Measurements from ENCODE around the gene LLPH.

LLPH gene

DNA sequence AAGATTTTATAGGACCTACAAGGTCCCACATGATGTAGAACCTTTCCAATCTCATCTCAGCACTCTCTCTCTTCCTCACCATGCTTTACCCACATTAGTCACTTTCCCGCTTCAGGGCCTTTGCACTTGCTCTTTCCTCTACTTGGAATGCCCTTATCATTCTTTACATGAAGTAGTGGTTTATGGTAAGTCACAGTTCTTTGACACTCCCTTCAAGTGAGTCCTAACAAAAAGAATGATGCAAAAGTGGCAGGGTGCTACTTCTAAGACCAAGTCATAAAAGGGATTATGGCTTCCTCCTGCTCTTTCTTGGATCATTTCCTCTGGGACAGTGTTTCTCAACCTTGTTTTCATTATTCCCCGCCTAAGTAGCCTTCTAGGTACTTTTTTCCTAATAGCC lies 26.1 kb upstream of the LLPH start:
- peak; percentile 50 to 72 for DNase-seq (ENCODE audit: low read depth in 2 of 2)
- no peak for TF ChIP-seq CTCF (IDR thresholded peaks at IDR 0.05; ENCODE audit: low read depth, low read length)
- H3K4me3 ChIP-seq (replicated peaks in 1 of 2; ENCODE audit: low read depth in 2 of 2, low read length in 2 of 2): no peak overlapping the region

DNA sequence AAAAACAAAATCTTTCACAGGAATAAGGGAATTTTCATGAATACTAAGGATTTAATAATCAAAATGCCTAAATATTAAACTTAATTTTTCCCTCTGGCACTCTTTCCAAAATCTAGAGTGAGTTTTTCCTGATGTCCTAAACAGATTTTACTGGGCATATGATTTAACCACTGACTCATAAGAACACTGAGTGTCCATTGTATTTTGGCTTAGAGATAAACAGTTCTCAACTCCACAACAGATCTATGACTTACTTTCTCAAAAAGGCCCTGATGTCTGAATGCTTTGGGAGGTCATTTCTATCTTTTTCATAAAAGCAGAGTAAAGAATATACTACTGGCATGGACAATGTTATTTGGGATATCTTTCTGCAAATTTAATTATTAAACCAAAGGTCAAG lies 24.2 kb upstream of the LLPH start:
- TF ChIP-seq CTCF (IDR thresholded peaks at IDR 0.05; ENCODE audit: low read depth, low read length): no peak
- DNase-seq (ENCODE audit: low read depth in 2 of 2): peak; percentile 52 to 56
- H3K4me3 ChIP-seq (replicated peaks in 1 of 2; ENCODE audit: low read depth in 2 of 2, low read length in 2 of 2): no peak overlapping the region

- TF ChIP-seq CTCF (IDR thresholded peaks at IDR 0.05; ENCODE audit: low read depth, low read length): no peak
- H3K4me3 ChIP-seq (replicated peaks in 1 of 2; ENCODE audit: low read depth in 2 of 2, low read length in 2 of 2): no peak overlapping the region
- peak; percentile 57 to 67 for DNase-seq (ENCODE audit: low read depth in 2 of 2)
Observed at GRCh38 chr12:66152732-66153131, 22.2 kb upstream of the LLPH start.

DNA sequence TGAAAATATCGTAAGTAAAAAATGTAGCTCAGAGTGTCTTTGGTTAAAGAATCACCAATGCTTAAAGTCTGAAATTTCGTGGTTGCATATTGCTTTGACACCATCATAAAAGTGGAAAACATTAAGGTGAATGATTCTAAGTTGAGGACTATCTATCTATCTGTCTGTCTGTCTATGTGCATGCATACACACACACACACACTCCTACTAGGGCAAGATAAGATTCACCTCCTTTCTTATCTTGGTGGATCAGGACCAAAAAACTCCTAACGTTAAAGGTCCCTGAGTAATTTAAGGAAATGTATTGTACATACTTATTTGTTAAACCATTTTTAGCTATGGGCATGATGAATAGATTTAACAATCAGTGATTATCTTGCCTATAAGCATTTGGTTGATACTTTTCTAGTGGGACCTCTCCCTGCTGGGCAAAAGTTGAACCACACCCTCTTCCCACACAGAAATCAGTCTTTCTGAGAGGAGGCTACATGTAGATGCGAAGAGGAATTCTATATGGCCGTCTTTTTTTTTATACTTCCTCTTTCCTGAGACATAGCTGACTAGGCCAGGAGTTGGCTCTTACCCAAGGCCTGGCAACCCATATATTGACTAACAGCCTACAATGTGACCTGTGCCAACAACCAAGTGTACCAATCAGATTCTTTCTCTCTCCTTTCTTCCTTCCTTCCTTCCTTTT lies 19.3 kb upstream of the LLPH start:
- peak; percentile 27 to 28 for DNase-seq (ENCODE audit: low read depth in 2 of 2)

DNA sequence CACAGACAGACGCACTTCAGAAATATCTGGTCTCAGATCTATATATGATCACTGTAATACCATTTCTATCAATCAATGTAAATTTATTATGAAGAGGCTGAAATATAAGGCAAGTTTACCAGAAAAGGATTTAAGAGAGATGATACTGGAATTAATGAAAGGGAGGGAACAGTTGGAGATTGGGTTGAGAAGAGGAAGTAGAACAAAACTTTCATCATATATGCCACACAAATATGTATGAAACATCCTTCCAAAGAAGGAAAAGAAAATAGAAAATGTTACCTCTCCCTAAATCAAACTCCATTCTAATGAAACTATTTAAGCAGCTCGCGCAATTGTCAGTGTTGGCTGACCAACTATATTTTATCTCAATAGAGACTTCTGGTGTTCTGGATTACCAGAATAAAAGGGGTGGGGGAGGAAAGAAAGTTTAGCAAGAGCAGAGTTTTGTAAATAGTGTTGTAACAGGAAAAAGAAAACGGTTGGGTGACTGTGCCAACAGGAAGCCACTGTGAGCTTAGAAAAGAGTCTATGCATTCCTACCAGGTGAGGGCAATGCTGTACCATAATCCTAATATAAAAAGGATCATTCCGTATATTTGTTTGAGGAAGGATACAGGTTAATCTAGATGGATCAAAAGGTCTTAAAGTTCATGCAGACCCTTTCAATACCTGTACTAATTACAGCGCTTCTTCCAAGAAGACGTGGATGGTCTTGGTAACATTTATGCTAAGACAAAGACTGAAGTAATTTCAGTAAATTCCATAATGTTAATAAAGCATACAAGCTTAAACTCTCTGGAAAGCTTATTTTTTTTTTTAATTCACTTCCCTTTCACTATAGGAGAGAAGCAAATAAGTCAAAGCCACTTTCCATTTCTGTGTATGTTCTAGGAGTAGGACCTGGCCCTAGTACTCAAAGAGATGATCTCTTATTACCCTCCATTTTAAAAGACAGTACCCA lies 14.5 kb upstream of the LLPH start:
- no peak overlapping the region for H3K4me3 ChIP-seq (replicated peaks in 1 of 2; ENCODE audit: low read depth in 2 of 2, low read length in 2 of 2)
- peak; percentile 63 for TF ChIP-seq CTCF (IDR thresholded peaks at IDR 0.05; ENCODE audit: low read depth, low read length)
- peak; percentile 94 to 95 for DNase-seq (ENCODE audit: low read depth in 2 of 2)

More for the DNA sequence above, 19.3 kb upstream of the LLPH start:
- peak; percentile 33 for TF ChIP-seq CTCF (IDR thresholded peaks at IDR 0.05; ENCODE audit: low read depth, low read length)
- no peak overlapping the region for H3K4me3 ChIP-seq (replicated peaks in 1 of 2; ENCODE audit: low read depth in 2 of 2, low read length in 2 of 2)

- DNase-seq (ENCODE audit: low read depth in 2 of 2): no peak
- no peak overlapping the region for H3K4me3 ChIP-seq (replicated peaks in 1 of 2; ENCODE audit: low read depth in 2 of 2, low read length in 2 of 2)
- no peak for TF ChIP-seq CTCF (IDR thresholded peaks at IDR 0.05; ENCODE audit: low read depth, low read length)
Observed at GRCh38 chr12:66143868-66144267, 13.3 kb upstream of the LLPH start.

All from cardiac fibroblast (primary cell).